K562 (cell line): ENCODE measurements around the gene GNAZ. TPM values are rescaled to one million over a fixed set of nuclear protein-coding genes. Genes with fewer than 3 reads are reported as not detected.
A peak's percentile ranks its signal among the peaks of the same experiment; 100 is the strongest.

Source experiments
- CHD4 ChIP-seq: fragments of 200-600 bp; sonication (generic); IDR thresholded peaks from 3 replicates; pipeline ENCODE4 v1.6.1; 2012; ENCODE audit warnings: low read depth, mild to moderate bottlenecking, mixed read lengths, low read length, inconsistent platforms; ENCODE audit not compliant: insufficient read depth, insufficient replicate concordance, poor library complexity, severe bottlenecking
- CREB5 ChIP-seq: fragments of 250-450 bp; sonication (Bioruptor Pico); IDR thresholded peaks from 2 replicates; pipeline ENCODE4 v1.5.0; 2020; ENCODE audit warnings: mild to moderate bottlenecking
- FOXP1 ChIP-seq: sonication (generic); formaldehyde crosslinking; IDR thresholded peaks from 2 replicates; pipeline ENCODE4 v1.8.0; 2022; ENCODE audit warnings: mild to moderate bottlenecking, missing genetic modification reagents
- ID3 ChIP-seq, 2 experiments: fragments of 250-450 bp in 1 of 2; fragments of 450-650 bp in 1 of 2; sonication (Bioruptor Pico) in 1 of 2; IDR thresholded peaks; 2 replicates each; pipeline versions ENCODE4 v1.6.1 to v1.8.0; 2016 to 2021; ENCODE audit warnings: mild to moderate bottlenecking in 2 of 2, moderate library complexity in 2 of 2, missing compliant biosample characterization in 1 of 2, missing genetic modification characterization in 1 of 2
- JUN ChIP-seq, 2 experiments: sonication (generic) in 1 of 2; formaldehyde crosslinking in 1 of 2; IDR thresholded peaks; 2 replicates each; pipeline versions ENCODE4 v1.6.1 to v1.8.0; 2012 to 2022; ENCODE audit warnings: borderline replicate concordance in 2 of 2, mild to moderate bottlenecking in 2 of 2, improper control_type of control experiment in 1 of 2, low read depth in 1 of 2, low read length in 1 of 2, missing genetic modification reagents in 1 of 2
- MITF ChIP-seq: IDR thresholded peaks from 2 replicates; pipeline ENCODE4 v1.6.1; 2014; ENCODE audit warnings: antibody characterized with exemption
- PRPF4 ChIP-seq: fragments of 200-400 bp; formaldehyde crosslinking; IDR thresholded peaks from one replicate; pipeline ENCODE4 v1.6.1; 2017; ENCODE audit warnings: low read length, low read depth, mild to moderate bottlenecking; ENCODE audit not compliant: insufficient read depth, poor library complexity, severe bottlenecking
- REST ChIP-seq, 2 experiments: fragments of 450-650 bp; formaldehyde crosslinking in 1 of 2; IDR thresholded peaks; 2 replicates each; pipeline versions ENCODE4 v1.4.0 to v1.6.1; 2014 to 2020; ENCODE audit warnings: mild to moderate bottlenecking in 2 of 2, borderline replicate concordance in 1 of 2, low read depth in 1 of 2
- SIX5 ChIP-seq, 2 experiments: IDR thresholded peaks; 2 replicates each; pipeline ENCODE4 v1.6.1; 2011; ENCODE audit warnings: low read length in 2 of 2, borderline replicate concordance in 1 of 2, low read depth in 1 of 2, mild to moderate bottlenecking in 1 of 2, moderate library complexity in 1 of 2; ENCODE audit not compliant: insufficient read depth in 1 of 2
- TAF9B ChIP-seq: fragments of 450-650 bp; IDR thresholded peaks from 2 replicates; pipeline ENCODE4 v1.6.1; 2018; ENCODE audit warnings: mild to moderate bottlenecking; ENCODE audit not compliant: partially characterized antibody
- ZBTB7A ChIP-seq: IDR thresholded peaks from 2 replicates; pipeline ENCODE4 v1.6.1; 2011; ENCODE audit warnings: low read depth, mild to moderate bottlenecking, low read length, moderate library complexity, borderline replicate concordance; ENCODE audit not compliant: control insufficient read depth
- ZC3H4 ChIP-seq: sonication (generic); formaldehyde crosslinking; IDR thresholded peaks from 2 replicates; pipeline ENCODE4 v1.9.0; 2021; ENCODE audit warnings: missing genetic modification reagents, borderline replicate concordance
- ZNF124 ChIP-seq: sonication (generic); formaldehyde crosslinking; IDR thresholded peaks from 2 replicates; pipeline ENCODE4 v1.8.1; 2022; ENCODE audit warnings: missing genetic modification reagents
- ZNF184 ChIP-seq: sonication (generic); formaldehyde crosslinking; IDR thresholded peaks from 2 replicates; pipeline ENCODE4 v1.5.0; 2020; ENCODE audit warnings: missing genetic modification reagents
- ZNF316 ChIP-seq: fragments of 450-650 bp; IDR thresholded peaks from 2 replicates; pipeline ENCODE4 v1.6.1; 2016
- polyA plus RNA-seq, 8 experiments: library from polyadenylated mRNA; depleted of rRNA in 4 of 8; stranded (reverse) in 5 of 8; unstranded in 3 of 8; fragments of >200 nt; fragmentation: Nextera tagmentation in 2 of 8; fragmentation: Illumina TruSeq in 1 of 8; extraction: Ambion mirVana in 2 of 8; extraction: Trizol in 1 of 8; gene quantifications; 2 replicates each; pipeline versions ENCODE4 v1.2.1 to v1.2.3, GENCODE V29; 2011 to 2014; ENCODE audit warnings: inconsistent platforms in 1 of 8, missing spikeins in 1 of 8
- total RNA-seq, 7 experiments: library from RNA; depleted of rRNA in 6 of 7; stranded (reverse); fragments of >200 nt in 6 of 7; fragmentation: Illumina TruSeq in 2 of 7; extraction: Trizol in 2 of 7; gene quantifications; 2 replicates each; pipeline versions ENCODE4 v1.2.1 to v1.2.3, GENCODE V29; 2011 to 2021; ENCODE audit warnings: low replicate concordance in 1 of 7

Gene GNAZ
- total and polyA plus RNA-seq, 9 of the 15 experiments (the other 6 are each of a cell fraction or from before 2014, with no cell fraction given) = 0.04 to 0.22 (median 0.13) TPM; not detected in 3

GRCh38 chr22:23086787-23087186 is 16.5 kb downstream of the GNAZ start (continued):
- no peak for TF ChIP-seq ZC3H4
- no peak for TF ChIP-seq FOXP1 (CRISPR knock-in tag)
- TF ChIP-seq CHD4 = no peak
- TF ChIP-seq ZNF184 (CRISPR knock-in tag) = no peak
- TF ChIP-seq ZNF124 (CRISPR knock-in tag) = no peak
- TF ChIP-seq ZBTB7A = peak; percentile 38; the same call in 1 of the 2 replicates
- TF ChIP-seq MITF = no peak
- TF ChIP-seq TAF9B = no peak
- no peak for TF ChIP-seq ID3 (CRISPR knock-in tag; IDR thresholded peaks at IDR 0.05)
- TF ChIP-seq ID3 (tag; IDR thresholded peaks at IDR 0.05) = no peak
- TF ChIP-seq CREB5 = no peak
- no peak for TF ChIP-seq ZNF316
- no peak for TF ChIP-seq SIX5 (IDR thresholded peaks at IDR 0.05; ENCODE audit: borderline replicate concordance in 1 of 2, insufficient read depth in 1 of 2, low read depth in 1 of 2, low read length in 2 of 2)
- no peak for TF ChIP-seq PRPF4
- TF ChIP-seq REST (IDR thresholded peaks at IDR 0.05; ENCODE audit: borderline replicate concordance) = no peak
- no peak for TF ChIP-seq REST (CRISPR knock-in tag; IDR thresholded peaks at IDR 0.05; ENCODE audit: low read depth)
- TF ChIP-seq JUN (IDR thresholded peaks at IDR 0.05; ENCODE audit: borderline replicate concordance, low read depth, low read length) = peak; percentile 48; the same call in 1 of the 2 replicates
- no peak for TF ChIP-seq JUN (CRISPR knock-in tag; IDR thresholded peaks at IDR 0.05; ENCODE audit: borderline replicate concordance)
